ENCODE measurements around the gene TRIM40. TPM values are rescaled to one million over a fixed set of nuclear protein-coding genes. Genes with fewer than 3 reads are reported as not detected.

Gene TRIM40
- total RNA-seq, 1 donor from 2014 or later = not detected

- Mint-ChIP-seq H3K9me3 (no peaks in the 10 kb centered on the region), H3K4me3 (no peak overlapping the region), H3K27ac (no peak overlapping the region), H3K27me3 (peaks cover 78% of the 10 kb centered on the region), H3K36me3 (no peaks in the 10 kb centered on the region), H3K4me1 (ENCODE audit: unreplicated experiment) (no peaks in the 10 kb centered on the region)
- no peak for DNase-seq (ENCODE audit: extremely low spot score, unreplicated experiment)
- TF ChIP-seq CTCF (conservative IDR thresholded peaks at IDR 0.05) = no peak
Measured at GRCh38 chr6:30167101-30167500, 31.2 kb downstream of the TRIM40 start.

DNA sequence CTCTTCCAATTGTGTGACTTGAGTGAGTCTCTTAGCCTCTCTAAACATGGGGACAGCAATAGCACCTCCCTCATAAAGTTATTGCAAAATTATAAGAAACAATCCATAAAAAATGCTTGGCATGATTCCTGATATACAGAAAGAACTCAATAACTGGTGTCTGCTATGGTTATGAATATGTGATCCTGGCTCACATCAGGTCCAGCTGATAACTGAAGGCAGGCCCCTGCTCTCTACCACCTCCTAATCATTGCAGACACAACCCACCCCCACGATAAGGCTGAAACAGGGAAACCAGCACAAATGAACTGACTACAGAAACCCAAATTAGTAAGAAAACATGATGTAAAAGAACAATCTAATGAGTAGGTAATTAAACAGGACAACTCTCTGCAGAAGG, 32.8 kb downstream of the TRIM40 start:
- Mint-ChIP-seq H3K36me3 (no peaks in the 10 kb centered on the region), H3K27ac (no peak overlapping the region), H3K27me3 (peaks cover 91% of the 10 kb centered on the region), H3K4me1 (ENCODE audit: unreplicated experiment) (no peaks in the 10 kb centered on the region), H3K4me3 (no peak overlapping the region), H3K9me3 (no peaks in the 10 kb centered on the region)
- DNase-seq (ENCODE audit: extremely low spot score, unreplicated experiment) = no peak
- TF ChIP-seq CTCF (conservative IDR thresholded peaks at IDR 0.05) = no peak

- no peaks in the 10 kb centered on the region for H3K36me3 Mint-ChIP-seq
- no peaks in the 10 kb centered on the region for H3K4me1 Mint-ChIP-seq (ENCODE audit: unreplicated experiment)
- peaks cover 92% of the 10 kb centered on the region for H3K27me3 Mint-ChIP-seq
Measured at GRCh38 chr6:30169658-30170614, 34.0 kb downstream of the TRIM40 start.

DNA sequence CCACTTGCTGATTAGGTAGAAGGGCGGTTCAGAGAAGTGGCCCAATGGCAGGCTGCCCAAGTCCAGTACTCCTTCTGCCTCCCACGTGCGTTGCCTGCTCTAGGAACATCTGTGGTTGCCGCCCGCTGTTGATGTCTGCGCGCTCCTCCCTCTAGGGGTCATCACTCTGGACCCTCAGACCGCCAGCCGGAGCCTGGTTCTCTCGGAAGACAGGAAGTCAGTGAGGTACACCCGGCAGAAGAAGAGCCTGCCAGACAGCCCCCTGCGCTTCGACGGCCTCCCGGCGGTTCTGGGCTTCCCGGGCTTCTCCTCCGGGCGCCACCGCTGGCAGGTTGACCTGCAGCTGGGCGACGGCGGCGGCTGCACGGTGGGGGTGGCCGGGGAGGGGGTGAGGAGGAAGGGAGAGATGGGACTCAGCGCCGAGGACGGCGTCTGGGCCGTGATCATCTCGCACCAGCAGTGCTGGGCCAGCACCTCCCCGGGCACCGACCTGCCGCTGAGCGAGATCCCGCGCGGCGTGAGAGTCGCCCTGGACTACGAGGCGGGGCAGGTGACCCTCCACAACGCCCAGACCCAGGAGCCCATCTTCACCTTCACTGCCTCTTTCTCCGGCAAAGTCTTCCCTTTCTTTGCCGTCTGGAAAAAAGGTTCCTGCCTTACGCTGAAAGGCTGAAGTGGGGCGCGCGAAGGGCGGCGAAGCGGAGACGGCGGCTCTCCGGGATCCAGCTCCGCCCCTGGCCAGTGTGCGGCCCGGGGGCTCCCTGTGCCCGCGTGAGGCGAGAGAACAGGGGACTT, 35.9 kb downstream of the TRIM40 start:
- TF ChIP-seq CTCF (conservative IDR thresholded peaks at IDR 0.05) = no peak
- Mint-ChIP-seq H3K4me1 (ENCODE audit: unreplicated experiment) (no peaks in the 10 kb centered on the region), H3K27ac (no peak overlapping the region), H3K4me3 (peak overlapping the region; percentile 62), H3K9me3 (no peaks in the 10 kb centered on the region), H3K36me3 (no peaks in the 10 kb centered on the region), H3K27me3 (peaks cover 92% of the 10 kb centered on the region)
- no peak for DNase-seq (ENCODE audit: extremely low spot score, unreplicated experiment)

More at GRCh38 chr6:30169658-30170614, 34.0 kb downstream of the TRIM40 start:
- TF ChIP-seq CTCF (conservative IDR thresholded peaks at IDR 0.05) = peak; percentile 78
- DNase-seq (ENCODE audit: extremely low spot score, unreplicated experiment) = no peak
- Mint-ChIP-seq H3K27ac (no peak overlapping the region), H3K9me3 (no peaks in the 10 kb centered on the region), H3K4me3 (no peak overlapping the region)

GRCh38 chr6:30172681-30173080, 36.7 kb downstream of the TRIM40 start:
- Mint-ChIP-seq H3K4me3 (no peak overlapping the region), H3K27me3 (peaks cover 97% of the 10 kb centered on the region), H3K9me3 (no peaks in the 10 kb centered on the region), H3K27ac (no peak overlapping the region), H3K36me3 (no peaks in the 10 kb centered on the region), H3K4me1 (ENCODE audit: unreplicated experiment) (no peaks in the 10 kb centered on the region)
- DNase-seq (ENCODE audit: extremely low spot score, unreplicated experiment) = no peak
- no peak for TF ChIP-seq CTCF (conservative IDR thresholded peaks at IDR 0.05)
